Hepatocyte (in vitro differentiated cells): ENCODE results near the gene NOL9.

Experiments used
- EZH2phosphoT487 ChIP-seq: fragments of 200-600 bp; sonication (generic); IDR thresholded peaks from one replicate; pipeline ENCODE4 v1.6.1; 2018; ENCODE audit warnings: antibody characterized with exemption, mild to moderate bottlenecking, low read depth, moderate library complexity; ENCODE audit not compliant: unreplicated experiment, severe bottlenecking
- TF ChIP-seq, protein P1 (sequence below): fragments of 200-600 bp; sonication (generic); IDR thresholded peaks from 2 replicates; pipeline ENCODE4 v1.5.1; 2016; ENCODE audit warnings: antibody characterized with exemption, mild to moderate bottlenecking; ENCODE audit not compliant: poor library complexity

DNA sequence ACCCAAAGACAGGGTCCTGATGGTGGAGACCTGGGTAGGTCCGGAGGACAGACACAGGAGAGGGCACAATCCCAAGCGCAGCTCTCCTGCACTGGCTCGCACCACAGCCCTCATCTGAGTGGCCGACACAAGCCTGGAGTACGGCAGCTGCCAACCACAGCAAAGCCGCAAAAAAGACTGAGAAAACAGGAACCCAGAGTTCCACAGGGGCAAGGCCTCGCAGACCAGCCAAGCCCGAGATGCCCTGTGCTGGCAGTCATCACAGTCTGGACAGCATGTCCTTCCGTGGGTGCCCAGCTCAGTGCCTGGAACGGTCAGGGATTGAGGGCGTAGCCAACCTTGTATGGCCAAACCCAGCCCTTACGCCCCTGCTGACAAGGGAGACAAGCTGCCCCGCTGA is 36.9 kb upstream of the NOL9 start:
- TF ChIP-seq, protein P1, sequence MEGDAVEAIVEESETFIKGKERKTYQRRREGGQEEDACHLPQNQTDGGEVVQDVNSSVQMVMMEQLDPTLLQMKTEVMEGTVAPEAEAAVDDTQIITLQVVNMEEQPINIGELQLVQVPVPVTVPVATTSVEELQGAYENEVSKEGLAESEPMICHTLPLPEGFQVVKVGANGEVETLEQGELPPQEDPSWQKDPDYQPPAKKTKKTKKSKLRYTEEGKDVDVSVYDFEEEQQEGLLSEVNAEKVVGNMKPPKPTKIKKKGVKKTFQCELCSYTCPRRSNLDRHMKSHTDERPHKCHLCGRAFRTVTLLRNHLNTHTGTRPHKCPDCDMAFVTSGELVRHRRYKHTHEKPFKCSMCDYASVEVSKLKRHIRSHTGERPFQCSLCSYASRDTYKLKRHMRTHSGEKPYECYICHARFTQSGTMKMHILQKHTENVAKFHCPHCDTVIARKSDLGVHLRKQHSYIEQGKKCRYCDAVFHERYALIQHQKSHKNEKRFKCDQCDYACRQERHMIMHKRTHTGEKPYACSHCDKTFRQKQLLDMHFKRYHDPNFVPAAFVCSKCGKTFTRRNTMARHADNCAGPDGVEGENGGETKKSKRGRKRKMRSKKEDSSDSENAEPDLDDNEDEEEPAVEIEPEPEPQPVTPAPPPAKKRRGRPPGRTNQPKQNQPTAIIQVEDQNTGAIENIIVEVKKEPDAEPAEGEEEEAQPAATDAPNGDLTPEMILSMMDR: no peak
- no peak for TF ChIP-seq EZH2phosphoT487
